GM23338 (cell line): Measurements from ENCODE around the gene CLEC17A. TPM values are rescaled to one million over a fixed set of nuclear protein-coding genes. Genes with fewer than 3 reads are reported as not detected.

Experiments used
- ATAC-seq: fragments of 200-7000 bp; cut with Tn5 transposase; 3 replicates; pipeline ENCODE4 v1.9.1; 2020
- DNase-seq: peaks from one replicate; pipeline ENCODE4 v3.0.0-alpha.2; 2015; ENCODE audit warnings: low spot score
- H2AFZ ChIP-seq: fragments of 200-600 bp; sonication (generic); 2 replicates; pipeline ENCODE4 v1.8.0; 2016; ENCODE audit warnings: antibody characterized with exemption, mild to moderate bottlenecking, moderate library complexity
- H3F3A ChIP-seq: fragments of 200-600 bp; sonication (generic); replicated peaks from 2 replicates; pipeline ENCODE4 v1.8.0; 2017; ENCODE audit warnings: antibody characterized with exemption, mixed run types, low read depth
- H3K27ac ChIP-seq: fragments of 200-600 bp; sonication (generic); 2 replicates; pipeline ENCODE4 v1.6.1; 2016; ENCODE audit warnings: low read depth
- H3K27me3 ChIP-seq: fragments of 200-600 bp; sonication (generic); 2 replicates; pipeline ENCODE4 v1.8.0; 2016; ENCODE audit warnings: mild to moderate bottlenecking, mixed run types, moderate library complexity; ENCODE audit not compliant: insufficient read depth
- H3K36me3 ChIP-seq: fragments of 200-600 bp; sonication (generic); 2 replicates; pipeline ENCODE4 v1.8.0; 2016; ENCODE audit warnings: mild to moderate bottlenecking; ENCODE audit not compliant: insufficient read depth
- H3K4me1 ChIP-seq: fragments of 200-600 bp; sonication (generic); 2 replicates; pipeline ENCODE4 v1.8.0; 2016; ENCODE audit warnings: mild to moderate bottlenecking, moderate library complexity; ENCODE audit not compliant: insufficient read depth
- H3K4me2 ChIP-seq: fragments of 200-600 bp; sonication (generic); 2 replicates; pipeline ENCODE4 v1.7.1; 2017; ENCODE audit warnings: mixed run types
- H3K4me3 ChIP-seq: fragments of 200-600 bp; sonication (generic); 2 replicates; pipeline ENCODE4 v1.6.1; 2016; ENCODE audit warnings: mixed run types
- H3K79me2 ChIP-seq: fragments of 200-600 bp; sonication (generic); replicated peaks from 2 replicates; pipeline ENCODE4 v1.8.0; 2017; ENCODE audit warnings: mild to moderate bottlenecking; ENCODE audit not compliant: insufficient read depth
- H3K9me2 ChIP-seq: fragments of 200-600 bp; sonication (generic); 2 replicates; pipeline ENCODE4 v1.8.0; 2017; ENCODE audit not compliant: insufficient read depth
- H4K20me1 ChIP-seq: fragments of 200-600 bp; sonication (generic); replicated peaks from 2 replicates; pipeline ENCODE4 v1.8.0; 2017; ENCODE audit warnings: mild to moderate bottlenecking; ENCODE audit not compliant: insufficient read depth
- H3K27ac Mint-ChIP-seq: 2 replicates; pipeline ENCODE4 v1.8.0; 2020; ENCODE audit warnings: inconsistent platforms, mild to moderate bottlenecking, moderate library complexity, mixed read lengths
- H3K27me3 Mint-ChIP-seq: 3 replicates; pipeline ENCODE4 v1.8.0; 2022; ENCODE audit warnings: low read depth, mild to moderate bottlenecking, moderate library complexity, mixed read lengths, inconsistent platforms; ENCODE audit not compliant: insufficient read depth, poor library complexity
- H3K36me3 Mint-ChIP-seq: 3 replicates; pipeline ENCODE4 v1.8.0; 2021; ENCODE audit warnings: low read depth, mild to moderate bottlenecking, inconsistent platforms, moderate library complexity, mixed read lengths
- H3K4me1 Mint-ChIP-seq: 3 replicates; pipeline ENCODE4 v1.8.0; 2020; ENCODE audit warnings: mild to moderate bottlenecking, inconsistent platforms, mixed read lengths
- H3K4me3 Mint-ChIP-seq: 3 replicates; pipeline ENCODE4 v1.8.0; 2021; ENCODE audit warnings: moderate library complexity, mild to moderate bottlenecking, inconsistent platforms, mixed read lengths
- H3K9me3 Mint-ChIP-seq: 3 replicates; pipeline ENCODE4 v1.8.0; 2020; ENCODE audit warnings: moderate library complexity, mild to moderate bottlenecking, inconsistent platforms, mixed read lengths
- CREB1 ChIP-seq: fragments of 250-450 bp; sonication (Bioruptor Pico); IDR thresholded peaks from 2 replicates; pipeline ENCODE4 v1.5.0; 2020; ENCODE audit warnings: low read depth, mild to moderate bottlenecking, moderate library complexity
- CTCF ChIP-seq, 2 experiments: fragments of 200-600 bp in 1 of 2; sonication (generic) in 1 of 2; conservative IDR thresholded peaks; 2 replicates each; pipeline versions ENCODE4 v1.5.1 to v1.6.1; 2016 to 2017; ENCODE audit warnings: antibody characterized with exemption in 2 of 2, low read depth in 2 of 2, mild to moderate bottlenecking in 2 of 2, moderate library complexity in 1 of 2
- EZH2 ChIP-seq: fragments of 200-600 bp; sonication (generic); IDR thresholded peaks from one replicate; pipeline ENCODE4 v1.8.0; 2017; ENCODE audit warnings: antibody characterized with exemption, mild to moderate bottlenecking, low read depth; ENCODE audit not compliant: unreplicated experiment
- EZH2phosphoT487 ChIP-seq: fragments of 200-600 bp; sonication (generic); IDR thresholded peaks from one replicate; pipeline ENCODE4 v1.8.1; 2018; ENCODE audit warnings: antibody characterized with exemption; ENCODE audit not compliant: unreplicated experiment
- JUNB ChIP-seq: IDR thresholded peaks from one replicate; pipeline ENCODE4 v1.6.1; 2016; ENCODE audit warnings: antibody characterized with exemption; ENCODE audit not compliant: unreplicated experiment
- NANOG ChIP-seq: IDR thresholded peaks from 2 replicates; pipeline ENCODE4 v1.6.1; 2016; ENCODE audit warnings: antibody characterized with exemption, borderline replicate concordance
- POLR2AphosphoS5 ChIP-seq: IDR thresholded peaks from 2 replicates; pipeline ENCODE4 v1.6.1; 2016; ENCODE audit warnings: antibody characterized with exemption, low read depth
- REST ChIP-seq: IDR thresholded peaks from one replicate; pipeline ENCODE4 v1.6.1; 2018; ENCODE audit warnings: antibody characterized with exemption; ENCODE audit not compliant: unreplicated experiment
- STAT1 ChIP-seq: IDR thresholded peaks from one replicate; pipeline ENCODE4 v1.6.1; 2016; ENCODE audit warnings: antibody characterized with exemption; ENCODE audit not compliant: unreplicated experiment
- ZNF114 ChIP-seq: fragments of 250-450 bp; sonication (Bioruptor Pico); IDR thresholded peaks from 2 replicates; pipeline ENCODE4 v1.5.0; 2020; ENCODE audit warnings: mild to moderate bottlenecking, moderate library complexity
- ZNF331 ChIP-seq: fragments of 250-450 bp; sonication (Bioruptor Pico); IDR thresholded peaks from 2 replicates; pipeline ENCODE4 v1.5.0; 2020; ENCODE audit warnings: low read depth, mild to moderate bottlenecking, moderate library complexity
- polyA plus RNA-seq: library from polyadenylated mRNA; unstranded; fragments of >200 nt; fragmentation: Nextera tagmentation; extraction: Ambion mirVana; gene quantifications from 2 replicates; pipeline ENCODE4 v1.2.1, GENCODE V29; 2016
- total RNA-seq: library from RNA; depleted of rRNA; stranded (reverse); fragments of >200 nt; shearing (Covaris generic); gene quantifications from 2 replicates; pipeline ENCODE4 v1.2.3, GENCODE V29; 2014
- TF ChIP-seq, protein P1 (sequence below): fragments of 250-450 bp; sonication (Bioruptor Pico); IDR thresholded peaks from 2 replicates; pipeline ENCODE4 v1.5.0; 2020; ENCODE audit warnings: mild to moderate bottlenecking, moderate library complexity
- TF ChIP-seq, protein P2 (sequence below): IDR thresholded peaks from 2 replicates; pipeline ENCODE4 v1.6.1; 2016; ENCODE audit warnings: antibody characterized with exemption

The CLEC17A gene
- total and polyA plus RNA-seq, 2 experiments from 2014 or later: 0.17 TPM; not detected in 1

GRCh38 chr19:14533450-14533849 is 49.4 kb upstream of the CLEC17A start:
- Mint-ChIP-seq H3K4me1 (peaks cover 11% of the 10 kb centered on the region), H3K27ac (no peak overlapping the region), H3K36me3 (peaks cover 4% of the 10 kb centered on the region; the same call in 1 of the 3 replicates), H3K4me3 (no peak overlapping the region), H3K27me3 (peaks cover 18% of the 10 kb centered on the region), H3K9me3 (no peaks in the 10 kb centered on the region; the same call in 2 of the 3 replicates)
- no peak overlapping the region for H2AFZ ChIP-seq
- 0 out of 2 replicates have a peak, but pooled peaks cover 4% of the 10 kb centered on the region for H3K9me2 ChIP-seq
- no peaks in the 10 kb centered on the region; the same call in 1 of the 2 replicates for H3K36me3 ChIP-seq
- no peaks in the 10 kb centered on the region for H3K27me3 ChIP-seq
- H3K4me1 ChIP-seq: peaks cover 15% of the 10 kb centered on the region
- no peak overlapping the region for H3K4me2 ChIP-seq
- H4K20me1 ChIP-seq: peaks cover 22% of the 10 kb centered on the region
- TF ChIP-seq POLR2AphosphoS5 (no peak), STAT1 (no peak), REST (no peak), CREB1 (CRISPR knock-in tag) (no peak), CTCF (conservative IDR thresholded peaks at IDR 0.05; ENCODE audit: low read depth in 2 of 2) (no peak), ZNF331 (no peak), JUNB (no peak), EZH2 (no peak), NANOG (no peak), ZNF114 (no peak), EZH2phosphoT487 (no peak)
- TF ChIP-seq, protein P1, sequence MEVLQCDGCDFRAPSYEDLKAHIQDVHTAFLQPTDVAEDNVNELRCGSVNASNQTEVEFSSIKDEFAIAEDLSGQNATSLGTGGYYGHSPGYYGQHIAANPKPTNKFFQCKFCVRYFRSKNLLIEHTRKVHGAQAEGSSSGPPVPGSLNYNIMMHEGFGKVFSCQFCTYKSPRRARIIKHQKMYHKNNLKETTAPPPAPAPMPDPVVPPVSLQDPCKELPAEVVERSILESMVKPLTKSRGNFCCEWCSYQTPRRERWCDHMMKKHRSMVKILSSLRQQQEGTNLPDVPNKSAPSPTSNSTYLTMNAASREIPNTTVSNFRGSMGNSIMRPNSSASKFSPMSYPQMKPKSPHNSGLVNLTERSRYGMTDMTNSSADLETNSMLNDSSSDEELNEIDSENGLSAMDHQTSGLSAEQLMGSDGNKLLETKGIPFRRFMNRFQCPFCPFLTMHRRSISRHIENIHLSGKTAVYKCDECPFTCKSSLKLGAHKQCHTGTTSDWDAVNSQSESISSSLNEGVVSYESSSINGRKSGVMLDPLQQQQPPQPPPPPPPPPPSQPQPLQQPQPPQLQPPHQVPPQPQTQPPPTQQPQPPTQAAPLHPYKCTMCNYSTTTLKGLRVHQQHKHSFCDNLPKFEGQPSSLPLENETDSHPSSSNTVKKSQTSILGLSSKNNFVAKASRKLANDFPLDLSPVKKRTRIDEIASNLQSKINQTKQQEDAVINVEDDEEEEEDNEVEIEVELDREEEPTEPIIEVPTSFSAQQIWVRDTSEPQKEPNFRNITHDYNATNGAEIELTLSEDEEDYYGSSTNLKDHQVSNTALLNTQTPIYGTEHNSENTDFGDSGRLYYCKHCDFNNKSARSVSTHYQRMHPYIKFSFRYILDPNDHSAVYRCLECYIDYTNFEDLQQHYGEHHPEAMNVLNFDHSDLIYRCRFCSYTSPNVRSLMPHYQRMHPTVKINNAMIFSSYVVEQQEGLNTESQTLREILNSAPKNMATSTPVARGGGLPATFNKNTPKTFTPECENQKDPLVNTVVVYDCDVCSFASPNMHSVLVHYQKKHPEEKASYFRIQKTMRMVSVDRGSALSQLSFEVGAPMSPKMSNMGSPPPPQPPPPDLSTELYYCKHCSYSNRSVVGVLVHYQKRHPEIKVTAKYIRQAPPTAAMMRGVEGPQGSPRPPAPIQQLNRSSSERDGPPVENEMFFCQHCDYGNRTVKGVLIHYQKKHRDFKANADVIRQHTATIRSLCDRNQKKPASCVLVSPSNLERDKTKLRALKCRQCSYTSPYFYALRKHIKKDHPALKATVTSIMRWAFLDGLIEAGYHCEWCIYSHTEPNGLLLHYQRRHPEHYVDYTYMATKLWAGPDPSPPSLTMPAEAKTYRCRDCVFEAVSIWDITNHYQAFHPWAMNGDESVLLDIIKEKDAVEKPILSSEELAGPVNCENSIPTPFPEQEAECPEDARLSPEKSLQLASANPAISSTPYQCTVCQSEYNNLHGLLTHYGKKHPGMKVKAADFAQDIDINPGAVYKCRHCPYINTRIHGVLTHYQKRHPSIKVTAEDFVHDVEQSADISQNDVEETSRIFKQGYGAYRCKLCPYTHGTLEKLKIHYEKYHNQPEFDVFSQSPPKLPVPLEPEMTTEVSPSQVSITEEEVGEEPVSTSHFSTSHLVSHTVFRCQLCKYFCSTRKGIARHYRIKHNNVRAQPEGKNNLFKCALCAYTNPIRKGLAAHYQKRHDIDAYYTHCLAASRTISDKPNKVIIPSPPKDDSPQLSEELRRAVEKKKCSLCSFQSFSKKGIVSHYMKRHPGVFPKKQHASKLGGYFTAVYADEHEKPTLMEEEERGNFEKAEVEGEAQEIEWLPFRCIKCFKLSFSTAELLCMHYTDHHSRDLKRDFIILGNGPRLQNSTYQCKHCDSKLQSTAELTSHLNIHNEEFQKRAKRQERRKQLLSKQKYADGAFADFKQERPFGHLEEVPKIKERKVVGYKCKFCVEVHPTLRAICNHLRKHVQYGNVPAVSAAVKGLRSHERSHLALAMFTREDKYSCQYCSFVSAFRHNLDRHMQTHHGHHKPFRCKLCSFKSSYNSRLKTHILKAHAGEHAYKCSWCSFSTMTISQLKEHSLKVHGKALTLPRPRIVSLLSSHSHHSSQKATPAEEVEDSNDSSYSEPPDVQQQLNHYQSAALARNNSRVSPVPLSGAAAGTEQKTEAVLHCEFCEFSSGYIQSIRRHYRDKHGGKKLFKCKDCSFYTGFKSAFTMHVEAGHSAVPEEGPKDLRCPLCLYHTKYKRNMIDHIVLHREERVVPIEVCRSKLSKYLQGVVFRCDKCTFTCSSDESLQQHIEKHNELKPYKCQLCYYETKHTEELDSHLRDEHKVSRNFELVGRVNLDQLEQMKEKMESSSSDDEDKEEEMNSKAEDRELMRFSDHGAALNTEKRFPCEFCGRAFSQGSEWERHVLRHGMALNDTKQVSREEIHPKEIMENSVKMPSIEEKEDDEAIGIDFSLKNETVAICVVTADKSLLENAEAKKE (CRISPR knock-in tag): no peak
- TF ChIP-seq, protein P2, sequence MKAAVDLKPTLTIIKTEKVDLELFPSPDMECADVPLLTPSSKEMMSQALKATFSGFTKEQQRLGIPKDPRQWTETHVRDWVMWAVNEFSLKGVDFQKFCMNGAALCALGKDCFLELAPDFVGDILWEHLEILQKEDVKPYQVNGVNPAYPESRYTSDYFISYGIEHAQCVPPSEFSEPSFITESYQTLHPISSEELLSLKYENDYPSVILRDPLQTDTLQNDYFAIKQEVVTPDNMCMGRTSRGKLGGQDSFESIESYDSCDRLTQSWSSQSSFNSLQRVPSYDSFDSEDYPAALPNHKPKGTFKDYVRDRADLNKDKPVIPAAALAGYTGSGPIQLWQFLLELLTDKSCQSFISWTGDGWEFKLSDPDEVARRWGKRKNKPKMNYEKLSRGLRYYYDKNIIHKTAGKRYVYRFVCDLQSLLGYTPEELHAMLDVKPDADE: no peak
- H3F3A ChIP-seq: 0 out of 2 replicates have a peak, but pooled peaks cover 7% of the 10 kb centered on the region
- peaks cover 74% of the 10 kb centered on the region for H3K79me2 ChIP-seq
- no peak overlapping the region for H3K4me3 ChIP-seq
- DNase-seq: no peak
- ATAC-seq: no peak
- H3K27ac ChIP-seq: no peak overlapping the region
